LHCN-M2 (cell line): ENCODE measurements around the gene MPP2. TPM values are rescaled to one million over a fixed set of nuclear protein-coding genes. Genes with fewer than 3 reads are reported as not detected.
A peak's percentile ranks its signal among the peaks of the same experiment; 100 is the strongest.
"Not testable (repeated sequence)": the region's sequence is repeated elsewhere in the genome, so short reads cannot be mapped to it uniquely, and the experiment has no call there.

Source experiments
- DNase-seq: peaks from one replicate; pipeline ENCODE4 v3.0.0-alpha.2; 2012; ENCODE audit warnings: low read depth
- polyA plus RNA-seq: library from polyadenylated mRNA; unstranded; fragments of >200 nt; gene quantifications from one replicate; pipeline ENCODE4 v1.2.1, GENCODE V29; 2012; ENCODE audit warnings: missing spikeins
- total RNA-seq: library from RNA; depleted of rRNA; stranded (reverse); fragments of >200 nt; gene quantifications from 2 replicates; pipeline ENCODE4 v1.2.3, GENCODE V29; 2014; rRNA removed

Gene MPP2
- 3.4 and 11.3 TPM in 2 replicates for total RNA-seq
- polyA plus RNA-seq = 4.3 TPM

GRCh38 chr17:43907425-43907981, at the start of gene MPP2:
Gene MPP2, minus strand, starts transcription at chr17:43907536. Its CDS starts 3,076 bp downstream, at chr17:43904460.
- peak; percentile 49 for DNase-seq

GRCh38 chr17:43956222-43956621, 48.9 kb upstream of the MPP2 start:
- DNase-seq = no peak

- no peak for DNase-seq
Measured at GRCh38 chr17:43953746-43954145, 46.4 kb upstream of the MPP2 start, which contains the start of gene PYY. Gene PYY, minus strand, starts transcription at chr17:43953940. Its CDS starts 457 bp downstream, at chr17:43953483.

- no peak for DNase-seq
Measured at GRCh38 chr17:43952724-43953666, 45.7 kb upstream of the MPP2 start.

GRCh38 chr17:43952351-43952723, 45.0 kb upstream of the MPP2 start:
- no peak for DNase-seq

GRCh38 chr17:43951750-43952149, 44.4 kb upstream of the MPP2 start:
- no peak for DNase-seq

- no peak for DNase-seq
Measured at GRCh38 chr17:43950554-43950953, 43.2 kb upstream of the MPP2 start.

GRCh38 chr17:43949781-43950180, 42.4 kb upstream of the MPP2 start:
- DNase-seq = no peak

- DNase-seq = no peak
Measured at GRCh38 chr17:43946781-43947180, 39.4 kb upstream of the MPP2 start.

GRCh38 chr17:43945074-43945829, 37.9 kb upstream of the MPP2 start:
- no peak for DNase-seq

GRCh38 chr17:43942051-43942685, 34.8 kb upstream of the MPP2 start, which contains the start of gene PPY:
Gene PPY, minus strand, starts transcription at chr17:43942476. Its CDS starts 822 bp downstream, at chr17:43941654.
- DNase-seq = no peak

- DNase-seq = peak; percentile 42
Measured at GRCh38 chr17:43940630-43941029, 33.3 kb upstream of the MPP2 start.

GRCh38 chr17:43939886-43940285, 32.5 kb upstream of the MPP2 start:
- DNase-seq = no peak

- not testable (repeated sequence) for DNase-seq
Measured at GRCh38 chr17:43939452-43939851, 32.1 kb upstream of the MPP2 start.

- DNase-seq = no peak
Measured at GRCh38 chr17:43938838-43939182, 31.5 kb upstream of the MPP2 start.

- DNase-seq = peak; percentile 30
Measured at GRCh38 chr17:43936434-43936833, 29.1 kb upstream of the MPP2 start.

- peak; percentile 55 for DNase-seq
Measured at GRCh38 chr17:43935926-43936261, 28.6 kb upstream of the MPP2 start.

- DNase-seq = no peak
Measured at GRCh38 chr17:43935204-43935925, 28.0 kb upstream of the MPP2 start.

GRCh38 chr17:43932923-43933322, 25.6 kb upstream of the MPP2 start:
- no peak for DNase-seq

GRCh38 chr17:43932357-43932756, 25.0 kb upstream of the MPP2 start:
- DNase-seq = no peak

GRCh38 chr17:43931062-43931571, 23.8 kb upstream of the MPP2 start:
- DNase-seq = no peak
